ENCODE results near the gene BCAP31. TPM values are rescaled to one million over a fixed set of nuclear protein-coding genes. Genes with fewer than 3 reads are reported as not detected.

BCAP31 gene
- total RNA-seq, 2 donors from 2014 or later, result 82.7 to 104 TPM

DNA sequence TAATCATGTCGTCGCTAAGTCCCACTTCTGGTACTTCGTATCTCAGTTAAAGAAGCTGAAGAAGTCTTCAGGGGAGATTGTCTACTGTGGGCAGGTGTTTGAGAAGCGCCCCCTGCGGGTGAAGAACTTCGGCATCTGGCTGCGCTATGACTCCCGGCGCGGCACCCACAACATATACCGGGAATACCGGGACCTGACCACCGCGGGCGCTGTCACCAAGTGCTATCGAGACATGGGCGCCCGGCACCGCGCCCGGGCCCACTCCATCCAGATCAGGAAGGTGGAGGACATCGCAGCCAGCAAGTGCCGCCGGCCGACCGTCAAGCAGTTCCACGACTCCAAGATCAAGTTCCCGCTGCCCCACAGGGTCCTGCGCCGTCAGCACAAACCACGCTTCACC is 61.9 kb downstream of the BCAP31 start:
- no peak for DNase-seq (ENCODE audit: low spot score)
- Histone ChIP-seq H3K4me3 (no peak overlapping the region), H3K27ac (no peak overlapping the region), H3K4me1 (ENCODE audit: control insufficient read depth in 1 of 2, low read depth in 2 of 2) (no peaks in the 10 kb centered on the region), H3K27me3 (replicated peaks; ENCODE audit: insufficient read depth) (no peaks in the 10 kb centered on the region), H3K9me3 (no peaks in the 10 kb centered on the region), H3K36me3 (no peaks in the 10 kb centered on the region)
- no peak for ATAC-seq (ENCODE audit: insufficient number of reproducible peaks, low FRiP score, low read depth)
- TF ChIP-seq, protein P1, sequence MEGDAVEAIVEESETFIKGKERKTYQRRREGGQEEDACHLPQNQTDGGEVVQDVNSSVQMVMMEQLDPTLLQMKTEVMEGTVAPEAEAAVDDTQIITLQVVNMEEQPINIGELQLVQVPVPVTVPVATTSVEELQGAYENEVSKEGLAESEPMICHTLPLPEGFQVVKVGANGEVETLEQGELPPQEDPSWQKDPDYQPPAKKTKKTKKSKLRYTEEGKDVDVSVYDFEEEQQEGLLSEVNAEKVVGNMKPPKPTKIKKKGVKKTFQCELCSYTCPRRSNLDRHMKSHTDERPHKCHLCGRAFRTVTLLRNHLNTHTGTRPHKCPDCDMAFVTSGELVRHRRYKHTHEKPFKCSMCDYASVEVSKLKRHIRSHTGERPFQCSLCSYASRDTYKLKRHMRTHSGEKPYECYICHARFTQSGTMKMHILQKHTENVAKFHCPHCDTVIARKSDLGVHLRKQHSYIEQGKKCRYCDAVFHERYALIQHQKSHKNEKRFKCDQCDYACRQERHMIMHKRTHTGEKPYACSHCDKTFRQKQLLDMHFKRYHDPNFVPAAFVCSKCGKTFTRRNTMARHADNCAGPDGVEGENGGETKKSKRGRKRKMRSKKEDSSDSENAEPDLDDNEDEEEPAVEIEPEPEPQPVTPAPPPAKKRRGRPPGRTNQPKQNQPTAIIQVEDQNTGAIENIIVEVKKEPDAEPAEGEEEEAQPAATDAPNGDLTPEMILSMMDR (IDR thresholded peaks at IDR 0.05), result no peak

DNA sequence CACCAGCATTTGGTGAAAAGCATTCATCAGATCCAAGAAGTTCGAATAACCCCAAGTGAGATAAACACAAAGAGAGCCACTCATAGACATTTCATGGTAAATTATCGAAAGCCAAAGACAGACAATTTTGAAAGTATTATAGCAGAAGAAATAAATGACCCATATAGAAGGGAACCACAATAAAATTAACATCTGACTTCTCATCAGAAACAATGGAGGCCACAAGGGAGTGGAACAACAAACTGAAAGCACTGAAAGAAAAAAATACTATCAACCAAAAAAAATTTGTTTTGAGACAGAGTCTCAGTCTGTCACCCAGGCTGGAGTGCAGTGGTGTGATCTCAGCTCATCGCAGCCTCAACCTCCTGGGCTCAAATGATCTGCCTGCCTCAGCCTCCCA is 64.9 kb downstream of the BCAP31 start:
- DNase-seq (ENCODE audit: low spot score) (no peak), ATAC-seq (ENCODE audit: insufficient number of reproducible peaks, low FRiP score, low read depth) (no peak)
- no peaks in the 10 kb centered on the region for H3K27me3 ChIP-seq (replicated peaks; ENCODE audit: insufficient read depth)
- H3K36me3 ChIP-seq, result no peaks in the 10 kb centered on the region
- H3K4me3 ChIP-seq, result no peak overlapping the region
- H3K4me1 ChIP-seq (ENCODE audit: control insufficient read depth in 1 of 2, low read depth in 2 of 2), result no peaks in the 10 kb centered on the region
- no peaks in the 10 kb centered on the region for H3K9me3 ChIP-seq
- TF ChIP-seq, protein P1 (IDR thresholded peaks at IDR 0.05), result no peak
- H3K27ac ChIP-seq, result no peak overlapping the region

DNA sequence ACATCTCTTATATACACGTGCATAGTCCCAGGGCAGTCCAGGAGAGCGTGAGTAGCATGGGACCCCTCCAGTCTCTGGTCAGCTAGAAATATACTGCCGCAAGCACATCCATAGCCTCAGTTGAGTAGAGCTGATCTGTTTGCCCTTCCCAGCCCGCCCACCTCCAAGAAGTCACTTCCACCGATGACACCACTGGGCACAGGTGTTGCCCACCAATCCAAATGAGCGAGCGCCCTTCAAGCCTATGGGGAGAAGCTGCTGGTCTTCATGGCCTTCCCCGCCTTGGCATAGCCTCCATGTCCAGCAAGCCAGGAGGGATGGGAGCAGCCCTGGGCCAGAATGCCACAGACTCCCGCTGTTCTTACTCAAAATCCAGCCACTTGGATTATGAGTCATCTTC is 67.0 kb downstream of the BCAP31 start:
- TF ChIP-seq, protein P1 (IDR thresholded peaks at IDR 0.05), result no peak
- ATAC-seq (ENCODE audit: insufficient number of reproducible peaks, low FRiP score, low read depth) (no peak), DNase-seq (ENCODE audit: low spot score) (no peak)
- no peak overlapping the region for H3K4me3 ChIP-seq
- no peak overlapping the region for H3K27ac ChIP-seq
- H3K27me3 ChIP-seq (replicated peaks; ENCODE audit: insufficient read depth), result no peaks in the 10 kb centered on the region
- H3K36me3 ChIP-seq, result no peaks in the 10 kb centered on the region
- no peaks in the 10 kb centered on the region for H3K4me1 ChIP-seq (ENCODE audit: control insufficient read depth in 1 of 2, low read depth in 2 of 2)
- no peaks in the 10 kb centered on the region for H3K9me3 ChIP-seq

DNA sequence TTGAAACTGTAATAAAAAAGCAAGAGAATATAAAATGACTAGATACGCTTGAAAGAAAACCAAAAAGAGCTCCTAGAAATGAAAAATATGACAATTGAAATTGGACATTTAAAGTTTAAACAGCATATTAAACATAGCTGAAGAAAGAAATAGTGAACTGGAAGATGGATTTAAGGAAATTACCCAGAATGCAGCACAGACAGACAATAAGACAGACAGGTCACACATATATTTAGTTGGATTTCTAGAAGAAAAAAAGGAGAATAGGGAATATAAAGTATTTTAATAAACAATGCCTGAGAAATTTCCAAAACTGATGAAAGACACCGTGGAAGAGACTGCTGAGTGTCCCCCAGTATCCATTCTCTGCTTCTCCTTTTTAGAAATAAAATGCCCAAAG is 70.6 kb downstream of the BCAP31 start:
- no peak overlapping the region for H3K4me3 ChIP-seq
- DNase-seq (ENCODE audit: low spot score), result no peak
- H3K36me3 ChIP-seq, result no peaks in the 10 kb centered on the region
- no peak for ATAC-seq (ENCODE audit: insufficient number of reproducible peaks, low FRiP score, low read depth)
- no peaks in the 10 kb centered on the region for H3K27me3 ChIP-seq (replicated peaks; ENCODE audit: insufficient read depth)
- no peaks in the 10 kb centered on the region for H3K4me1 ChIP-seq (ENCODE audit: control insufficient read depth in 1 of 2, low read depth in 2 of 2)
- no peaks in the 10 kb centered on the region for H3K9me3 ChIP-seq
- H3K27ac ChIP-seq, result no peak overlapping the region
- TF ChIP-seq, protein P1 (IDR thresholded peaks at IDR 0.05), result no peak

DNA sequence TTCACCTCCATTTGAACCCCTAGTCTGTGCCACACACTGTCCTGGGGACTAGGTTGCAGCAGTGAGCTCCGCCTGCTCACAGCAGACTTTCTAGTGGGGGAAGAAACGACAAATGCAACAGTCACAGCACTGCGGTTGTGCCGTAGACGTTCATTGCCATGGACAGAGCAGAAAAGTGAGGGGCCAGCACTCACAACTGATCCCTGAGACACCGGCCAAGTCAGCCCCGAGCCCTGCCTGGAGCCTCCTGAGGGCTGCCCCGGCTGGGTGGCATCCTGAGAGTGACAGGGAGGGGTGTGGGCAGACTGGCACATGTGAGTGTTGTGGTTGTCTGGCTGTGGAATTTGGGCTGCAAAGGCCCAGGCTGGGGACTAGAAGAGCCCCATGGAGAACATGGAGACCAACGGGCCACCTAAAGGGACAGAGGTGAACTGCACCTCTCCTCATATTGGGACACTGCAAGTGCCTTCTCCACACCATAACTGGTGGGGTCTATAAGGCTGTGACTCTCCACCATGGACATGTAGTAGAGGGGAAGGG is 72.6 kb downstream of the BCAP31 start:
- no peaks in the 10 kb centered on the region for H3K9me3 ChIP-seq
- peaks cover 0 to 8% of the 10 kb centered on the region in 2 donors for H3K4me1 ChIP-seq (ENCODE audit: control insufficient read depth in 1 of 2, low read depth in 2 of 2)
- ATAC-seq (ENCODE audit: insufficient number of reproducible peaks, low FRiP score, low read depth) (no peak), DNase-seq (ENCODE audit: low spot score) (no peak)
- no peak overlapping the region for H3K27ac ChIP-seq
- H3K4me3 ChIP-seq, result no peak overlapping the region
- TF ChIP-seq, protein P1 (IDR thresholded peaks at IDR 0.05), result no peak
- H3K27me3 ChIP-seq (replicated peaks; ENCODE audit: insufficient read depth), result no peaks in the 10 kb centered on the region
- no peaks in the 10 kb centered on the region for H3K36me3 ChIP-seq

Data from thoracic aorta (tissue), 2 donors.